ENCODE results near the gene MMP28. TPM values are rescaled to one million over a fixed set of nuclear protein-coding genes. Genes with fewer than 3 reads are reported as not detected.

The MMP28 gene
- total and polyA plus RNA-seq, 10 donors = 1.1 to 5.9 (median 2.8) TPM

- no peak overlapping the region for H3K4me3 ChIP-seq
- no peak overlapping the region for H3K27ac ChIP-seq
- peaks cover 0 to 26% (median 0%) of the 10 kb centered on the region in 7 donors for H3K27me3 ChIP-seq (replicated peaks in 1 of 7)
- no peaks in the 10 kb centered on the region for H3K4me1 ChIP-seq
- no peak for DNase-seq
- TF ChIP-seq POLR2AphosphoS5 (IDR thresholded peaks at IDR 0.05) (no peak), POLR2A (IDR thresholded peaks at IDR 0.05) (no peak)
- TF ChIP-seq, protein P1, sequence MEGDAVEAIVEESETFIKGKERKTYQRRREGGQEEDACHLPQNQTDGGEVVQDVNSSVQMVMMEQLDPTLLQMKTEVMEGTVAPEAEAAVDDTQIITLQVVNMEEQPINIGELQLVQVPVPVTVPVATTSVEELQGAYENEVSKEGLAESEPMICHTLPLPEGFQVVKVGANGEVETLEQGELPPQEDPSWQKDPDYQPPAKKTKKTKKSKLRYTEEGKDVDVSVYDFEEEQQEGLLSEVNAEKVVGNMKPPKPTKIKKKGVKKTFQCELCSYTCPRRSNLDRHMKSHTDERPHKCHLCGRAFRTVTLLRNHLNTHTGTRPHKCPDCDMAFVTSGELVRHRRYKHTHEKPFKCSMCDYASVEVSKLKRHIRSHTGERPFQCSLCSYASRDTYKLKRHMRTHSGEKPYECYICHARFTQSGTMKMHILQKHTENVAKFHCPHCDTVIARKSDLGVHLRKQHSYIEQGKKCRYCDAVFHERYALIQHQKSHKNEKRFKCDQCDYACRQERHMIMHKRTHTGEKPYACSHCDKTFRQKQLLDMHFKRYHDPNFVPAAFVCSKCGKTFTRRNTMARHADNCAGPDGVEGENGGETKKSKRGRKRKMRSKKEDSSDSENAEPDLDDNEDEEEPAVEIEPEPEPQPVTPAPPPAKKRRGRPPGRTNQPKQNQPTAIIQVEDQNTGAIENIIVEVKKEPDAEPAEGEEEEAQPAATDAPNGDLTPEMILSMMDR (IDR thresholded peaks at IDR 0.05 in 8 of 11, conservative IDR thresholded peaks at IDR 0.05 in 3 of 11) = no peak
- intact Hi-C loops (cut with DNase I; ENCODE audit: low total_unique reads) = no loop called here
- H3K9me3 ChIP-seq = no peaks in the 10 kb centered on the region
- 69 to 87% (median 81%) methylated on average over 5 of the region's 5 CpGs for WGBS, 5 donors
- no peaks in the 10 kb centered on the region for H3K36me3 ChIP-seq
These were observed 20.9 kb downstream of the MMP28 start for GRCh38 chr17:35774499-35774898.

DNA sequence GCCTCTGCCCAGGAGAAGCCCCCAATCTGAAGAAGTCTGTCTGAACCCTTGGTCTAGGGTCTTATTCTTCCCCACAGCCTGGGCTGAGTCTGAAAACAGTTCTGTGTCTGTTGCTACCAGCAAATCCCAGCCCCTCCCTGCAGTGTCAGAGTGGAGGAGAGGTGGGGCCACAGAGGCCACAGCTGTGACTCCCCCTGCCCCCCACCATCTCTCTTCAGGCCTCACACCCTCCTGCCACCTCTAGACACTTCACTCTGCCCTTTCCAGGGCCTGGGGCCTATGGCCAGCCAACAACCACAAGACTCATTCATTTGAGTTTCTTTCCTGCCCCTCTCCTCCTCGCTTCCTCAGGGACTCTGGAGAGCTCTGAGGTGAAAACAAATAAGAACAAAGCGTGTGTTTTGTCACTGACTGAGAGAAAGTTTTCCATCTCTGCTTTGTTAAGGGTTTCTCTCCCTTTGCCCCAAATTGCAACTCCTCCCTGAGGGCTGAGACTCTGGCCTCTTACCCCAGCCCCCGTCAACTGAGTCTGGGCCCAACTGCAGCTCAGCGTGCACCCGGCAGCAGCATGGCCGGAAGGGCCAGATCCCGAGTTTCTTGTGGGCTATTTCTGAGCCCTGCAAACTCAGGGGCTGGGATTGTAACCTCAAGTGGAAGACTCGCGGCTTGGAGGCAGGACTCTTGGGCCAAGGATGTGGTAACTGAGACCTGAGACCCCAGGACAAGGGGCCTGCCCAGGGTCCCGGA is 21.6 kb downstream of the MMP28 start:
- no peak overlapping the region for H3K4me3 ChIP-seq
- no peaks in the 10 kb centered on the region for H3K4me1 ChIP-seq
- 69 to 82% (median 71%) methylated on average over 10 of the region's 10 CpGs for WGBS, 5 donors
- no peaks in the 10 kb centered on the region for H3K36me3 ChIP-seq
- peaks cover 0 to 21% (median 0%) of the 10 kb centered on the region in 7 donors for H3K27me3 ChIP-seq (replicated peaks in 1 of 7)
- H3K27ac ChIP-seq = no peak overlapping the region
- TF ChIP-seq POLR2AphosphoS5 (IDR thresholded peaks at IDR 0.05) = no peak
- TF ChIP-seq, protein P1 (IDR thresholded peaks at IDR 0.05 in 8 of 11, conservative IDR thresholded peaks at IDR 0.05 in 3 of 11) = no peak
- TF ChIP-seq POLR2A (IDR thresholded peaks at IDR 0.05) = no peak
- no peak for DNase-seq
- intact Hi-C loops (cut with DNase I; ENCODE audit: low total_unique reads) = no loop called here
- no peaks in the 10 kb centered on the region for H3K9me3 ChIP-seq

DNA sequence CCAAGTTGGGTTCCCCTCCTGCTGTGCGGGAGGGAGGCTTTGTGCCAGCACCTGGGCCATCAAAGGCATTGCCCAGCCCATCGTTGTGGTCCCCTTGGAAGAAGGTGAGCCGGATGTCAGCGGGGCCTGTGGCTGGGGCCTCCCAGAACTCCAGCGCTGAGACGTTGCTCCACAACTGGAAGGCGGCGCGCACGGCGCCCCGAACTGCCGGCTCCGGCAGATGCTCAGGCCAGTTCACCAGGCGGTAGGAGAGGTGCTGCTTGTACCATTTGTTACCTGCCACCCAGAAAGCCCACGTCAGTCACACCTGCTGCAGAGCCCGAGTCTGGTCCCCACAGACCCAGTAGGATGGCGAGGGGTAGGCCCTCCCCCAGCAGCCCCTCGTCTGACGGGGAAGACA is 22.3 kb downstream of the MMP28 start:
- Histone ChIP-seq H3K4me3 (no peak overlapping the region), H3K4me1 (no peaks in the 10 kb centered on the region), H3K36me3 (no peaks in the 10 kb centered on the region), H3K9me3 (no peaks in the 10 kb centered on the region), H3K27ac (no peak overlapping the region), H3K27me3 (replicated peaks in 1 of 7) (peaks cover 0 to 20% (median 0%) of the 10 kb centered on the region in 7 donors)
- 73 to 85% (median 84%) methylated on average over 16 to 20 of the region's 20 CpGs for WGBS, 5 donors
- no peak for DNase-seq
- TF ChIP-seq, protein P1 (IDR thresholded peaks at IDR 0.05 in 8 of 11, conservative IDR thresholded peaks at IDR 0.05 in 3 of 11) = no peak
- TF ChIP-seq POLR2A (IDR thresholded peaks at IDR 0.05) = no peak
- TF ChIP-seq POLR2AphosphoS5 (IDR thresholded peaks at IDR 0.05) = no peak
- intact Hi-C loops (cut with DNase I; ENCODE audit: low total_unique reads) = no loop called here

DNA sequence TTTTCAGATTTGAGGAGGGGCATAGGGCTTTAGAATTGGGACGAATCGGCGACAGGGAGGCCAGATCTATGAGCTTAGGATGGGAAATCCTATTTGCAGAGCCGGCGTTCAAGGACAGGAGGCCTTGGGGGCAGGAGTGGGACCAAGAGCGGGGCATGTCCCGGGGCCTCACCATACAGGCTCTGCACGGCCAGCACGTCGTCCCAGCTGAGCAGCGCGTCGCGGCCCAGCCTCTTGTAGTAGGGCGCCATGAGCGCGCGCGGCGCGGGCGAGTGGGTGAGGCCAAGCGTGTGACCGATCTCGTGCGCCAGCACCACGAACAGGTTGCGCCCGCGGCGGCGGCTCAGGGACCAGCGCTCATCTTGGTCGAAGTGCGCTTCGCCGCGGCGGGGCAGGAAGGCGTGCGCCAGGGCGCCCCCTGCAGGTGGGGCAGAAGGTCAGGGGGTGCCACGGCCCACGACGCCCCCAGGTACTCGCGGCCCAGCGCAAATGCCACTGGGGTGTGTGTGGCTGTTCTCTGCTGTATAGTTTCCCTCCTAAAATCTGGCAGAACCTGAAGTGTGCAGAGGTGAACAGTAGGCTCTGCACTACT is 25.4 kb downstream of the MMP28 start:
- H3K27ac ChIP-seq = no peak overlapping the region
- TF ChIP-seq, protein P1 (IDR thresholded peaks at IDR 0.05 in 8 of 11, conservative IDR thresholded peaks at IDR 0.05 in 3 of 11) = no peak
- no peak for TF ChIP-seq POLR2A (IDR thresholded peaks at IDR 0.05)
- 94 to 96% (median 96%) methylated on average over 47 to 48 of the region's 48 CpGs for WGBS, 5 donors
- DNase-seq = no peak
- intact Hi-C loops (cut with DNase I; ENCODE audit: low total_unique reads) = loop anchor here (5.0 kb wide), 1 partner anchor 37 kb away; the partner anchor contains the start of gene TAF15
- no peaks in the 10 kb centered on the region for H3K36me3 ChIP-seq
- H3K4me3 ChIP-seq = no peak overlapping the region
- H3K27me3 ChIP-seq (replicated peaks in 1 of 7) = peaks cover 0 to 6% (median 0%) of the 10 kb centered on the region in 7 donors
- H3K9me3 ChIP-seq = no peaks in the 10 kb centered on the region
- H3K4me1 ChIP-seq = peaks cover 0 to 6% (median under 1%) of the 10 kb centered on the region in 6 donors
